Measurements from ENCODE around the gene ACP4. TPM values are rescaled to one million over a fixed set of nuclear protein-coding genes. Genes with fewer than 3 reads are reported as not detected.
A peak's percentile ranks its signal among the peaks of the same experiment; 100 is the strongest.
"Not testable (repeated sequence)": the region's sequence is repeated elsewhere in the genome, so short reads cannot be mapped to it uniquely, and the experiment has no call there.

The ACP4 gene, protein sequence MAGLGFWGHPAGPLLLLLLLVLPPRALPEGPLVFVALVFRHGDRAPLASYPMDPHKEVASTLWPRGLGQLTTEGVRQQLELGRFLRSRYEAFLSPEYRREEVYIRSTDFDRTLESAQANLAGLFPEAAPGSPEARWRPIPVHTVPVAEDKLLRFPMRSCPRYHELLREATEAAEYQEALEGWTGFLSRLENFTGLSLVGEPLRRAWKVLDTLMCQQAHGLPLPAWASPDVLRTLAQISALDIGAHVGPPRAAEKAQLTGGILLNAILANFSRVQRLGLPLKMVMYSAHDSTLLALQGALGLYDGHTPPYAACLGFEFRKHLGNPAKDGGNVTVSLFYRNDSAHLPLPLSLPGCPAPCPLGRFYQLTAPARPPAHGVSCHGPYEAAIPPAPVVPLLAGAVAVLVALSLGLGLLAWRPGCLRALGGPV
- not detected in 2 replicates for total RNA-seq (2014; rRNA removed; shearing (Covaris generic))
- polyA plus RNA-seq (2015; cell fraction: cytosol; rRNA removed) = not detected in 2 replicates
- not detected in 2 replicates for polyA plus RNA-seq (2015; cell fraction: nucleus; rRNA removed)

DNA sequence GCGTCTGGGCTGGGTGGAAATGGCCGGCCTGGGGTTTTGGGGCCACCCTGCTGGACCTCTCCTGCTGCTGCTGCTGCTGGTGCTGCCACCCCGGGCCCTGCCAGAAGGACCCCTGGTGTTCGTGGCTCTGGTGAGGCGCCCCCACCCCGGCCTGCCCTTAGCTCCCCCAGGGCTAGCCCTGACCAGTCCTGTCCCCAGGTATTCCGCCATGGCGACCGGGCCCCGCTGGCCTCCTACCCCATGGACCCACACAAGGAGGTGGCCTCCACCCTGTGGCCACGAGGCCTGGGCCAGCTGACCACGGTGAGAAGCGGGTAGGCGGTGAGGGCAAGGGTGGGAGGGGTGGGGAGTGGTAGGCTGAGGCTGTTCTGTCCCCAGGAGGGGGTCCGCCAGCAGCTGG lies at the start of gene ACP4:
ACP4 (plus strand) TSS at position 20 of the 400 bp plus-strand sequence; CDS start at position 20, 0 bp downstream.
- no peak for DNase-seq (ENCODE audit: low read depth, low spot score)
- in situ Hi-C loops (cut with HindIII; ENCODE audit: low pct_unique_long_range_greater_than_20kb, low sequenced_read_pairs) = no loop called here

DNA sequence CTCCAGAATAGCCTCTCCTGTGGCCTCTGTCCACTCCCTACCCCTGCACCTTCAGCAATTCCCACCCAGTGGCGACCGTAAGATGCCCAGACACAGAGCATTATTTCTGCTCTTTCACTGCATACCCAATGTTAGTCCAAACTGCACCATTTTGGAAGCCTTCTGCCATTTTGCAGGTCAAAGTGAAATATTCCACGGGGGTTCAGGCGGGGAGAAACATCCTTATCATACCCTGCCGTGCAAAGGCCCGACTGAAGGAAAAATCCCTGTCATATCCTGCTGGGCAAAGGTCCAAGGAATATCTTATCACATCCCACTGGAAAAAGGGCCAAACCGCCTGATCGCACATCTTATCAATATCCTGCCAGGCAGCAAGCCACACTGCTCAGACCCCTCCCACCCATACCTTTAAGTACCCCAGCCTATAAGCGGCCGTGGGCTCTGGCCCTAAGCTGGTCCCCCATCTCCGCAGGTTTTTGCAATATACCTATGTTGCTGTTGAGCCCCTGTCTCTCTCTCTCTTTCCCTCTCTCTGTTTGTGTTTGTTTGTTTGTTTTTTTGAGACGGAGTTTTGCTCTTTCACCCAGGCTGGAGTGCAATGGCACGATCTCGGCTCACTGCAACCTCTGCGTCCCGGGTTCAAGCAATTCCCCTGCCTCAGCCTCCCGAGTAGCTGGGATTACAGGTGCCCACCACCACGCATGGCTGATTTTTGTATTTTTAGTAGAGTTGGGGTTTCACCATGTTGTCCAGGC lies 48.9 kb upstream of the ACP4 start:
- in situ Hi-C loops (cut with HindIII; ENCODE audit: low pct_unique_long_range_greater_than_20kb, low sequenced_read_pairs) = no loop called here
- DNase-seq (ENCODE audit: low read depth, low spot score) = no peak

DNA sequence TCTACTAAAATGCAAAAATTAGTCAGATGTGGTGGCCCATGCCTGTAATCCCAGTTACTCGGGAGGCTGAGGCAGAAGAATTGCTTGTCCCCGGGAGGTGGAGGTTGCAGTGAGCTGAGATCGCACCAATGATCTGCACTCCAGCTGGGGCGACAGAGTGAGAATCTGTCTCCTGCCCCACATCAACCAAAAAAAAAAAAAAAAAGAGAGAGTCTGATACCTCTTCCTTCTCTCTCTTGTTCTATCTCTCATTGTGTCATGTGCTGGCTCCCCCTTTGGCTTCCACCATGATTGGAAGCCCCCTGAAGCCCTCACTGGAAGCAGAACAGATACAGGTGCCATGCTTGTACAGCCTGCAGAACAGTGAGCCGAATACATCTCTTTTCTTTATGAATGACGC lies 46.7 kb upstream of the ACP4 start:
- in situ Hi-C loops (cut with HindIII; ENCODE audit: low pct_unique_long_range_greater_than_20kb, low sequenced_read_pairs) = no loop called here

DNA sequence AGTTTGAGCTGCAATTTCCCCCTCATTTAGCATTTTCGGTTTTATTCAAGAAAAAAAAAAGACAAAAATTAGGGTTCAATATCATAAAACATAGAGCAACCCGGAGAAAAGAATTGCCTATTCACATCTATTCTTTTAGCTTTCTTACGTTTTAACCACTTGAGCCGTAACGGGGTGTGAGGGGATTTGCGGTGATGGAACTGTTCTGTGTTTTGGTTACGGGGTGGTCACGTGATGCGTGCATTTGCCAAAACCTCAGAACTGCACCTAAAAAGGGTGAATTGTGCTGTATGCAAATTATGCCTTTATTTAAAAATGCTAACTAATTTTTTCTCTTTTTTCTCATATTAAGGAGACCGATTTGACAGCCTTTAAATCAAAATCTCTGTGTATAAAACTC lies 45.0 kb upstream of the ACP4 start:
- in situ Hi-C loops (cut with HindIII; ENCODE audit: low pct_unique_long_range_greater_than_20kb, low sequenced_read_pairs) = no loop called here
- DNase-seq (ENCODE audit: low read depth, low spot score) = no peak

More for the DNA sequence above, 46.7 kb upstream of the ACP4 start:
- DNase-seq (ENCODE audit: low read depth, low spot score) = no peak

DNA sequence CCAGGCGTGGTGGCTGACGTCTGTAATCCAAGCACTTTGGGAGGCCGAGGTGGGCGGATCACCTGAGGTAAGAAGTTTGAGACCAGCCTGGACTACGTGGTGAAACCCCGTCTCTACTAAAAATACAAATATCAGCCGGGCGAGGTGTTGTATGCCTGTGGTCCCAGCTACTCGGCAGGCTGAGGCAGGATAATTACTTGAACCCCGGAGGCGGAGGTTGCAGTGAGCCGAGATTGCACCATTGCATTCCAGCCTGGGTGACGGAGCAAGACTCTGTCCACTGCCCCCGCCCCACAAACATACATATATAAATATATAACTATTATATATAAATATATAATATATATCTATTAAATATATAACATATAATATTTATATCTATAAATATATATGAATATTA lies 43.1 kb upstream of the ACP4 start:
- DNase-seq (ENCODE audit: low read depth, low spot score); in situ Hi-C loops (cut with HindIII; ENCODE audit: low pct_unique_long_range_greater_than_20kb, low sequenced_read_pairs): not testable (repeated sequence)

DNA sequence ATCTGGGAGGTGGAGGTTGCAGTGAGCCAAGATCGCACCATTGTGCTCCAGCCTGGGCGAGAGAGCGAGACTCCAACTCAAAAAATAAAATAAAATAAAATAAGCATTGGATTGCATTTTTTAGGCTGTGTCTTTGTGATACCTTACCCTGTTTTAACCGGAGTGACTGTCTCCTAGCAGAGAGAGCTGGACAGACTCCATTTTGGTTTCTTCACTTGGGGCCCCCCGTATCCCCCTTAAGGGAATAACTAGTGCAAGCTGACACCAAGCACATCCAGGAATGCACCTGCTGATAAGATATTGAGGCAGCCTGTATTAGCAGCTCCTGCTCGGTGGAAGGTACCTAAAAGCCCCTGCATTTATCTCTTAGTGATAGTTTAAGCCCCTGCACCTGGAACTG lies 40.7 kb upstream of the ACP4 start:
- DNase-seq (ENCODE audit: low read depth, low spot score) = no peak
- in situ Hi-C loops (cut with HindIII; ENCODE audit: low pct_unique_long_range_greater_than_20kb, low sequenced_read_pairs) = no loop called here

DNA sequence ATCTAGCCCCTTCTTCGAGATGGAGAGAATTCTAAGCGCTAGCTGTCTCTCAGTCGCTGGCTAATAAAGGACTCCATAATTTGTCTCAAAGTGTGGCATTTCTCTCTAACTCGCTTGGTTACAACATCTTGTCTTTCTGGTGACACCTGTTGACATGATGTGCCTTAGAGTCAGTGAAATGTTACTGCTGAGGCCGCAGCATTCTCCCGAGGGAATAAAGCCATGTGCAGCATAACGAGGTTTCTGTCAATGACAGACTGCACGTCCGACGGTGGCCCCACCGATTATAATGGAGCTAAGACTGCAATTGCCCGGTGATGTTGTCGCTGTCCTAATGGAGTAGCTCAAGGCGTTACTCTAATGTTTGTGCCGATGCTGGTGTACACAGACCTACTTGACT lies 40.2 kb upstream of the ACP4 start:
- no peak for DNase-seq (ENCODE audit: low read depth, low spot score)
- in situ Hi-C loops (cut with HindIII; ENCODE audit: low pct_unique_long_range_greater_than_20kb, low sequenced_read_pairs) = no loop called here

DNA sequence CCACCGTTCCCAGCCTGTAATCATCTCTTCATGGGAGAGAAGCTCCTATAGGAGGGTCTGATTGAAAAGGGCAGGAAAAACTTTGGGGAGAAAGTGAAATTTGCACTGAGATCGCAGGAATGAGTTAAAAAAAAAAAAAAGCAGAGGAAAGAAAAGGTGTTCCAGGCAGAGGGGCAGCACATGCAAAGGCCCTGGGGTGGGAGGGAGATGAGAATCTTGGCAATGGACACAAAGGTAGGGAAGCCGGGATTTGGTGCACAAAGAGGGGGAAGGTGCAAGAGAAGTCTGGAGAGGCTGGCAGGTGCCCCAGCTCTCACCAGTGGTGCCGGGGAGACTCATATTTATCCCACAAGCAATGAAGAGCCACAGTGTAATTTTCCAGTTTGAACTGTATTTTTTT lies 36.3 kb upstream of the ACP4 start:
- in situ Hi-C loops (cut with HindIII; ENCODE audit: low pct_unique_long_range_greater_than_20kb, low sequenced_read_pairs) = no loop called here

DNA sequence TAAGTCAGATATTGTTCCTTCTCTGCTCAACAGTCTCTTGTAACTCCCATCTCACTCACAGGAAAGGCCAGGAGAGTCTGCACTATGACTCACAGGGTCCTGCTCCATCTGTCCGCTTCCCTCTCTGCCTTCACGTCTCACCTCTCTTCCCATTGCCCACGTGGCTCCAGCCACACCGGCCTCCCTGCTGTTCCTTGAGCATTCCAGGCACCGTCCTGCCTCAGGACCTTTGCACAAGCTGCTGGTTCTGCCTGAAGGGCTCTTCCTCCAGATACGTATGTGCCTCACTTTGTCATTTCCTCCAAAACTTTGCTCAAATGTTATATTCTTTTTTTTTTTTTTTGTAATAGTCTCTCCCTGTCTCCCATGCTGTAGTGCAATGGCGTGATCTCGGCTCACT lies 34.0 kb upstream of the ACP4 start:
- DNase-seq (ENCODE audit: low read depth, low spot score); in situ Hi-C loops (cut with HindIII; ENCODE audit: low pct_unique_long_range_greater_than_20kb, low sequenced_read_pairs): not testable (repeated sequence)

More for the DNA sequence above, 36.3 kb upstream of the ACP4 start:
- no peak for DNase-seq (ENCODE audit: low read depth, low spot score)

DNA sequence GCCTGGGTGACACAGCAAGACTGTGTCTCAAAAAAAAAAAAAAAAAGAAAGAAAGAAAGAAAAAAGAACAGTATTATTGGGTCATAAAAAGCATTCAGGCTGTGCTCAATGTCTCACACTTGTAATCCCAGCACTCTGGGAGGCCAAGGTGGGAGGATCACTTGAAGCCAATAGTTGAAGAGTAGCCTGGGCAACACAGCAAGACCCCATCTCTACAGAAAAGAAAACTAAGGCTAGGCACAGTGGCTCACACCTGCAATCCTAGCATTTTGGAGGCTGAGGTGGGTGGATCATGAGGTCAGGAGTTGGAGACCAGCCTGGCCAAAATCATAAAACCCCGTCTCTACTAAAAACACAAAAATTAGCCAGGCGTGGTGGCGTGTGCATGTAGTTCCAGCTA lies 32.6 kb upstream of the ACP4 start:
- DNase-seq (ENCODE audit: low read depth, low spot score); in situ Hi-C loops (cut with HindIII; ENCODE audit: low pct_unique_long_range_greater_than_20kb, low sequenced_read_pairs): not testable (repeated sequence)

DNA sequence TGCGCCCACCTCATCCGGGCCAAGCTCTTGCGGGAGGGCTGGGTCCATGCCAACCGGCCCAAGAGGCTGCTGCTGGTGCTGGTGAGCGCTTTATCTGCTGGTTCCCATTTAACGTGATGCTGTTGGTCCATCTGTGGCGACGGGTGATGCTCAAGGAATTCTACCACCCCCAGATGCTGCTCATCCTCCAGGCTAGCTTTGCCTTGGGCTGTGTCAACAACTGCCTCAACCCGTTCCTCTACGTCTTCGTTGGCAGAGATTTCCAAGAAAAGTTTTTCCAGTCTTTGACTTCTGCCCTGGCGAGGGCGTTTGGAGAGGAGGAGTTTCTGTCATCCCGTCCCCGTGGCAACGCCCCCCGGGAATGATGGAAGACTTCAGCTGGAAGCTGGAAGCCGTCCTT lies 31.1 kb upstream of the ACP4 start:
- in situ Hi-C loops (cut with HindIII; ENCODE audit: low pct_unique_long_range_greater_than_20kb, low sequenced_read_pairs); DNase-seq (ENCODE audit: low read depth, low spot score): not testable (repeated sequence)

DNA sequence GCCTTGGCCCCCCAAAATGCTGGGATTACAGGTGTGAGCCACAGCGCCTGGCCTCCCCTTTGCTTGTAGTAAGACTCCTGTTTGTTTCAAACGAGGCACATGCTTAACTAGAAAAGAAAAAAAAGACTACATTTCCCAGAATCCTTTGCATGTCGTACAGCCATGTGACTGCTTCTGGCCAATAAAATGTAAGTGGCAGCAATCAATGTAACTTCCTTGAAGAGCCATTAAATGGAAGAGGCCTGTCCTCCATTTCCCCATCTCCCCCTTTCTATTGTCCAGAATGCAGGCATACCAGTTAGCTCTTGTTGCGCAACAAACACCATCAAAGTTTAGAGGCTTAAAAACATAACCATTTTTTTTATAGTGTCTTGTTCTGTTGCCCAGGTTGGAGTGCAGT lies 30.3 kb upstream of the ACP4 start:
- in situ Hi-C loops (cut with HindIII; ENCODE audit: low pct_unique_long_range_greater_than_20kb, low sequenced_read_pairs) = no loop called here
- peak; percentile 60 for DNase-seq (ENCODE audit: low read depth, low spot score)

DNA sequence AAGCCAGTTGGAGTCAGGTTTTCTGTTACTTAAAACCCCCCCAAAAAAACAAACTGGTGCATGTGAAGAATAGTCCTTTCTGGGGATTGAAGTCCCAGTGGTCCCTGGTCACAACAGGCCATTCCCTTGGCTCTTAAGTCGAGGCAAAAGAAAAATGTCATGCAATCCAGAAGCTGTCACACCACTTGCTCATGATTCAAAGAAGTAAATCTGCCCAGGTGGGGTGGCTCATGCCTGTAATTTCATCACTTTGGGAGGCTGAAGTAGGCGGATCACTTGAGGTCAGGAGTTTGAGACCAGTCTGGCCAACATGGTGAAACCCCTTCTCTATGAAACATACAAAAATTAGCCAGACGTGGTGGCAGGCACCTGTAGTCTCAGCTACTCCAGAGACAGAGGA lies 28.7 kb upstream of the ACP4 start:
- DNase-seq (ENCODE audit: low read depth, low spot score); in situ Hi-C loops (cut with HindIII; ENCODE audit: low pct_unique_long_range_greater_than_20kb, low sequenced_read_pairs): not testable (repeated sequence)

DNA sequence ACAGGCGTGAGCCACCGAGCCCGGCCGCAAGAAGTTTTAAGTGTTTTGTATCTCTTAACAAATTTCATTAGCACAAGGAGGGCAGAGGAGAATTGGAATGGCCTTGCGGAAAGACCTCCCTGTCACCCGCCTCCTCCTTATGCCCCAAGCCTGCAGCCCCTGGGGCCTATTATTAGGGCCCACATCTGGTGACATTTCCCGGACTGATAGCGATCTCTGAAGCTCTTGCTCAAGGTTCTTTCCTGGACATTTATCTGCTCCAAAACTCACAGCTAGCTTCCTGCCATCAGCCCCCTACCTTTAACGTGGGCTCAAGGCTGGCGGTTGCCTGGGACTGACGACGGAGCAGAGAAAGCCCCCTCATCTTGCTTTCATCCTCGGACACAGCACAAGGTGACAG lies 26.7 kb upstream of the ACP4 start:
- in situ Hi-C loops (cut with HindIII; ENCODE audit: low pct_unique_long_range_greater_than_20kb, low sequenced_read_pairs); DNase-seq (ENCODE audit: low read depth, low spot score): not testable (repeated sequence)

DNA sequence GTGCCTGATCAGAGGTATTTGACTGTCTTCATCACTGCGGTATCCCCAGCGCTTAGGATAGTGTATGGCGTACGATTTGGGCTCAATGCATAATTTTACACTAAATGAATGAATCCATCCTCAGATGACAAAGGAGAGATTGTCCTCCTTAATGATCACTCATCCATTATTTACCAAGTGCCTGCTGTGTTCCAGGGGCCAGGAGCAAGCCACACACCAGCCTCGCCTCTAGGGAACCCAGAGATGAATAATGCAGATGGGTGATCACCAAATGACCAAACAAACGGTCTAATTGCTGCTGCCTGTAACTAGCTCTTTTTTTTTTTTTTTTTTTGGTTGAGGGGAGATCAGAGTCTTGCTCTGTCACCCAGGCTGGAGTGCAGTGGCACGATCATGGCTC lies 25.8 kb upstream of the ACP4 start:
- in situ Hi-C loops (cut with HindIII; ENCODE audit: low pct_unique_long_range_greater_than_20kb, low sequenced_read_pairs) = no loop called here
- DNase-seq (ENCODE audit: low read depth, low spot score) = no peak

DNA sequence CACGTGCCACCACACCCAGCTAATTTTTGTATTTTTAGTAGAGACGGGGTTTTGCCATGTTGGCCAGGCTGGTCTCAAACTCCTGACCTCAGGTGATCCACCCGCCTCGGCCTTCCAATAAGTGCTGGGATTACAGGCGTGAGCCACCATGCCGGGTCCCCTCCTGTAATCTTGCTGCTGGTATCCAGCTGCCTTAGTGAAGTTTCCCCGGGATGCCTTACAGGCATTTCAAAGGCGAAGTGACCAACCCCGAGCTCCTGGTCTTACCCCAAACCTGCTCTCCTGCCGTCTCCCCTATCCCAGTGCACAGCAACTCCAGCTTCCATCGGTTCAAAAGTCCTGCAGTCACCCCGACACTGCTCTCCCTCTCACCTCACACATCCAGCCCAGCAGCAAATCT lies 23.5 kb upstream of the ACP4 start:
- in situ Hi-C loops (cut with HindIII; ENCODE audit: low pct_unique_long_range_greater_than_20kb, low sequenced_read_pairs); DNase-seq (ENCODE audit: low read depth, low spot score): not testable (repeated sequence)

DNA sequence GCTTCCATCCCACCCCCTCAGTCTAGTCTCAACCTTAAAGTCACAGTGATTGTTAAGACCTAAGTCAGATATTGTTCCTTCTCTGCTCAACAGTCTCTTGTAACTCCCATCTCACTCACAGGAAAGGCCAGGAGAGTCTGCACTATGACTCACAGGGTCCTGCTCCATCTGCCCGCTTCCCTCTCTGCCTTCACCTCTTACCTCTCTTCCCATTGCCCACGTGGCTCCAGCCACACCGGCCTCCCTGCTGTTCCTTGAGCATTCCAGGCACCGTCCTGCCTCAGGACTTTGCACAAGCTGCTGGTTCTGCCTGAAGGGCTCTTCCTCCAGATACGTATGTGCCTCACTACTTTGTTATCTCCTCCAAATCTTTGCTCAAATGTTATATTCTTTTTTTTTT lies 23.0 kb upstream of the ACP4 start:
- in situ Hi-C loops (cut with HindIII; ENCODE audit: low pct_unique_long_range_greater_than_20kb, low sequenced_read_pairs); DNase-seq (ENCODE audit: low read depth, low spot score): not testable (repeated sequence)

DNA sequence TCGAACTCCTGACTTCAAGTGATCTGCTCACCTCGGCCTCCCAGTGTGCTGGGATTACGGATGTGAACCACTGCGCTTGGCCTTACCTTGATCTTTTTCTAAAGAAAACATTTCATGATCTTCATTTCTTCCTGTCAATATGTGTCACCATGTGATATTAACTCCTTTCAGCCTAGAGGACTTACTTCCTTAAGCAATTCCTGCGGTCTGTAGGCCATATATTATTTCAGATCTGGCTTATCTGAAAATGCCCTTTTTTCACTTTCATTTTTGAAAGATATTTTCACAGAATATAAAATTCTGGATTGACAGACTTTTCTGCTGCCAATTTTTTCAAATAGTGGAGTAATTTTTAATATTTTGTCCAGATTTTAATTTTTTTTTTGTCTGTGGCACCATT lies 21.9 kb upstream of the ACP4 start:
- no peak for DNase-seq (ENCODE audit: low read depth, low spot score)
- in situ Hi-C loops (cut with HindIII; ENCODE audit: low pct_unique_long_range_greater_than_20kb, low sequenced_read_pairs) = no loop called here

Data from SK-MEL-5 (cell line).